NCI-H446 (cell line): ENCODE data around the gene CHST11.
A peak's percentile ranks its signal among the peaks of the same experiment; 100 is the strongest.

Experiments used
- DNase-seq, 2 experiments: peaks; one replicate each; lab custom pipeline; 2025; lab: John Stamatoyannopoulos, UW

The CHST11 gene

DNA sequence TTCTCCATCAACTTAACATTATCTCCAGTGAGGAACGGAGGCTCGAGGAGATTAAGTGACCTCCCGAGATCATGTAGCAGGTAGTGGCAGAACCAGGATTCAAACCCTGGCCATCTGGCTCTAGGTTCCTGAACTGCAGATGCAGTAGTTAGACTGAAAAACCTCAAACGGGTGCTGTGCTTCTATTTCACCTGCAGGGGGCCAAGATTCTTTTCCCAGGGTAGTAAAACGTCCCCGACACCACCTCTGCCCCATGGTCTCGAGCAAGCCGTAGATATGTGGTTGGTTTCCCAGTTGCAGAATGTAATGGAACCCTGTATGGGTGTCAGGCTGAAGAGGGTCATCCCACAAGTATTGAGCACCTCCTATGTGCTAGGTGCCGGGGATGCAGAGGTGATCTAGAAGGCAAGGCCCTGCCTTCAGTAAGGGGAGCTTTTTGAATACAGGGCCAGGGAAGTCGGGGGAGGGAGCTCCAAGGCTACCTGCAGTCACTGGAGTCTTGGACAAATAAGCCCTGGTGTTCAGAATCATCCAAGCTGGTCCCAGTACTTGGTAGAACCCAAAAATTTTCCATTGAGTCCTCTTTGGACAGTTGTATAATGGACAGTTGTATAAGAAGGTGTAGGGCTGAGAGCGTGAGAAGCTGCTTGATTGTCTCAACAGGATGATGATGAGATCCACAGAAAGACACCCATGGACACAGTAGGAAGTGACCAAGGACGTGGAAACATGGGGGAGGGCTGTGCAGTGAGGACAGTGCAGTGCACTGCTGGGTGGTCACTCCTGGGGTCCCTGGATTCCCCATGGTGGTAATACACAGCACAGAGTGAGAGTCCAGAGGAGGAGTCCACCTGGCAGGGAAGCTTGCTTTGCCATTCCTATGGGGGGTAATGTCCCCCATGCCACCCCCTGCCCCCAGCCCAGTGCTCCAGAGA, 197.2 kb downstream of the CHST11 start:
- DNase-seq: no peak

DNA sequence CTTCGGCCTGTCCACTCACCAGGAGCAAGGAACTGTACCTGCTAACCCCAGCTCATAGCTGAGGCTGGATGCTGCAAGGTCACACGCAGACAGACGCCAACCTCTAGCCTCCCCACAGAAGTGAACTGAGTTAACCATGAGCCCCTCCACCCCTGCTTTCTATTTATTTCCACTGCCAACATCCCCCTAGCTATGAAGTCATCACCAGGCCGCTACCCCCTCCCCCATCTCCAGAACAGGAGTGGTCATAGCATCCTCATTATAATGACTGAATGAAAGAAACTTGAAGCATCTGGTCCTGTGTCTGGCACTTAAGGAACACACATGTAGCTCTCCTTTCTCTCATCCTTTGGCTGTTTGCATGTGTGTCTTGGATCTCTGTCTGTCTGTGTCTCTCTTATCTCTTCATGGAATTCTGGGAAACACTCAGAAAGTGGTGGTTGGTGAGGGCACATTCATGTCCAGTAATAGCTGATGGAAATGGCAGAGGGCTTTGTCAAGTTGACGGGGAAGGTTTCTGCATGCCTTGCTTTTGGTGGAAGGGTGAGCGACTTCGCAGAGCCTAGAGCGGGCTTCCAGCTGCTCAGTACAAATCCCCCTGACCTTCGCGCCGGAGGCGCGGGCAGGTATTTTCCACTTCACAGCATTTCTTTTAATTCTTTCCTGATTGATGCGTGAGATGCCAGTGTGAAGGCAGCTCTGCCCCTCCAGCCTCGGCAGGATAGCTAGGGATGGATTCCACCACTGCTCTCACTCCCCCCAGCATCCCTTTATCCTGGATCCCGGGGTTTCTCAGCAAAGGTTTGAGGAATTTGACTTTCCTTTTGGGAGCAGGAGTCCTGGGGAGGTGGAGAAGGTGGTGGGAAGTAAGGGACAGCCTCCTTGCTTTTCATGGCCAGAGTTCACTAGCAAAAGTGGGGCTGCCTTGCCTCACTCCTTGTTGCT, 198.2 kb downstream of the CHST11 start:
- DNase-seq: no peak

DNA sequence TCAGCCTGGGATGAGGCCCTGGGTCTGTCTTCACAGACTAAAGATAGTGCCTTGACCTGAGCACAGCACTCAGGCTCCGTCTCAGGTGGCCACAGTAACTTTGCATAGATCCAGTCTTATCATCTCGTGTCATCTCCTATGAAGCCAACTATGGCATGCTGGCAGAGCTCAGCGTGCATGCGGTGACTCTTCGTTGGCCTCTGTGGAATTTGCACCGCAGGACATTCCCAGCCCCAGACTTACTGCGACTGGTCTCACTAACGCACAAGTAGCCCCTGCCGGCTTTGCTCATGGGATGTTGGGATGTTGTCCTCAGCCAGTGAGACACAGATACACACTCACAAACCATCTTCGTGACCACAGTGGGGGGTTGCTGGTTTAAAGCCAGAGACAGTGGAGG, 199.6 kb downstream of the CHST11 start:
- DNase-seq: no peak

DNA sequence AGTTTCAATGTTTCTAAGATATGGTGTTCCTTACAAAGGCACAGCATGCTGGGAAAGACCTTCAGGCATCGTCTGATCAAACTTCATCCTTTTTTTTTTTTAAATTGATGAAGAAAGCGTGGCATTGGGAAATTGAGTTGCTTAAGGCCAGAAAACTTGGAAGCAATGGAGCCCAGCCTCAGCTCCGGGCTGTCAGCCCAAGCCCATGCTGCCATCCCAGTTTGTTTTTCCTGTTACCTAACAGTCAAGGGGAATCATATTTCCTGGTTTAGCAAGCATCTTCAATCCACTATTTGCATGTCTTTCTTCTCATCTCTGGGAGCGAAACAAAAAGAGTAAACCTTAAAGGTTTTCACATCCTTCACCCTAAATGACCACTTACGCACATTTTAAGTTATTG, 200.2 kb downstream of the CHST11 start:
- peak in 1 of 2 experiments; percentile 44 for DNase-seq

DNA sequence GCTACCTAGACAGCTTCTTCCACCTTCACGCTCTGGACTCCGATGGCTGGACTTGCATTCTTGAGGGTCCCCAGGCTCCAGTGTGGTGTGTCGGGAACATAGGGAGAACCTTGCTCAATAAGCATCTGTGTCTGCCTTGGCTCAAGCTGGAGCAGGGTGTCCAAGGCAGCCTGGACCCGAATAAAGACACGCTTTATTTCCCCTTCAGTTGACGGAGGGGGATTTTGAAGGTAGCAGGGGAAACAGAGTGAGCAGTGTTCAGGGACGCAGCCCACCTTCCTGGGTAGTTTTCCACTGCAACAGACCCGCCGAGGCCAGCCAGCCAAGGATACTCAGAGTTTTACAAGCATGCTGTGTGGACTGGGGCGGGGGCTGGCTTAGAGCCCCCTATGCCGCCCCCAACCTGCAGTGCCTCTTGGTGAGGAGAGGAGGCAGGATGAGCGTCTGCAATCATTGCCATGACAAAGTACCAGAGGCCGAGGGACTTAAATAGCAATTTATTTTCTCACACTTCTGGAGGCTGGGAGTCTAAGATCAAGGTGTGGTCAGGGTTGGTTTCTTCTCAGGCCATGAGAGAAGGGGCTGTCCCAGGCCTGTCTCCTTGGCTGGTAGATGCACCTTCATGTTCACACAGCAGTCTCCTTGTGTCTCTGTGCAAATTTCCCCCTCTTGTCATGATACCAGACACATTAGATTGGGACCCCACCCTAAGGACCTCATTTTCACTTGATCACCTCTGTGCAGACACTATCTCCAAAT, 201.2 kb downstream of the CHST11 start:
- DNase-seq: no peak

DNA sequence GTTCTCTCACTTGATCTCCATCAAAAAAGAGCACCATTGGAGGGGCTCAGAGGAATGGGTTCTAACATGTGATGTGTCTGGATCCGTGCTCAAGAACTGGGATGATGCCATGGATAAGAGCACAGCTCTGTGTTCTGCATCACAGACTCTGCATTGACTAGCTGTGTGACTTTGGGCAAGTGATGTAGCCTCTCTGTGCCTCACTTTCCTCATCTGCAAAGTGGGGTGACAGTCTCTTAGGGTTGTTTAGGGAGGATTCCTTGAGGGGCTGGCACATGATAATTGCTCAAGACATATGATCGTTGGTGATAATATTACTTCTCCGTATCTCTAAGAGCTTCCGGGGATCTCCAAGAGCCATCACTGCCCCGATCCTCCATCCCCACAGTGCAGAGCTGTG, 202.3 kb downstream of the CHST11 start:
- no peak for DNase-seq

DNA sequence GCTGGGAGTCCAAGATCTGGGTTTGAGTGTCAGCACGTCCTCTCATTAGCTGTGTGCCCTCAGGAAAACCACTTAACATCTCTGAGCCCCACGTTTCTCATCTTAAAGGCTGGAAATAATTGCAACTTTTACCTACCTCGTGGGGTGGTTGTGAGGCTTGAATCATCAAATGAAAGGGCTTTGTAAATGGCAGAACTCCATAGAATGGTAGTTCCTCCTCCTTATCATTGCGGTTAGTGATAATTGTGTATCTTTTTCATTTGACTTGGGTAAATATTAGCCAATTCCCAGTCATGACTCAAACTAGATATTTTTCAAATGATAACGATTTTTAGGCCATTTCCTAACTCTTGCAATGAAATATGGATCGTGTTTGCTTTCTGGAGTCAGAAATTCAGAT, 205.5 kb downstream of the CHST11 start:
- DNase-seq: no peak

DNA sequence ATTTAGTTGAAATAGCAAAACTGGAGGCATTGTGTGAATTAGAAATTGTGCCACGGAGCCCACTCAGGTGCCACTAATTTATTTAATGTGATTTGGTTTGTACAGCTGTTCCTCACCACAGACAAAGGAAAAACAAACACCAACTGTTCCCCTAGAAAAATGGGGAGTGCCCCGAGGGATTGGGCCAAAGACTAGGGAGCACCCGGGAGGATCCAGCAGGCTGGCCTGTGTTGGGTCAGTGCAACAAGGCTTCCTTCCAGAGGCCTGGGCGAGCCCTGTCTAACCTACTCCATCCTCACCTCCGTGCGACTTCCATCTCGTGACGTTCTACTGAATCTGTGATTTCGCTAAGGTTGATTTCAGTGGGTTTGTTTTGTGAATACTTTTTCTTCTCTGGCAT, 206.2 kb downstream of the CHST11 start:
- DNase-seq: no peak

DNA sequence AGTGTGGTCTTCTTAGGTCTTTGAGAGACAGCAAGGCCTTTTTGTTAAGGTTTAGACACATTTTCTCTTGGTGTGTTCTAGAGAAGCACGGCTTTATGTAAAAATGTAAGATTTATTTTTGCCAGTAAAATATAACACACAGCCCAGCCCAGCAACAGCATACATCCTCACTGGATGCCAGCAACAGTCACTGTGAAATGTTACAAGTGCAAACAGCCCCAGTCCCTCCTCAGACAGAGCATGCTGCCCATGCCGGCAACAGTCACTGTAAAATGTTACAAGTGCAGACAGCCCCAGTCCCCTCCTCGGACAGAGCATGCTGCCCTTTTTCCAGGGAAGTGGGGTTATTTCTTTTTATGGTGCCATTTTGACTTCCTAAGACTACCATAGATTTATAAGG, 207.6 kb downstream of the CHST11 start:
- no peak for DNase-seq

DNA sequence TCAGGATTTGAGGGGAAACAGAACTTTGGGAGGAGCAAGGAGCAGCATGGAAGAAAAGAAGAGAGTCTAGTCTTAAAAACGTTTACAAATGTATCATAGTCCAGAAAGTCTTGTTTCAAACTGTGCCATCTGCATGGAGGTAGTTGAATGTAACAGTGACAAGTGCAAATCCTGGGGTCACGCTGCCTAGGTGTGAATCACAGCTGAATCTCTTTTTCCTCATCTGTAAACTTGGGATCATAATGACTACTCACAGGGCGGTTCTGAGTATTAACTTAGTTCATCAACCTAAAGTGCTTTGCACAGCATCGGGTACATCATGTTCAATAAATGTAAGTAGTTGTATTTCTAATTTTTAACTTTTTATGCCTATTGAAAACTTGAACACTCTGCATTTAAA, 208.5 kb downstream of the CHST11 start:
- DNase-seq: no peak

DNA sequence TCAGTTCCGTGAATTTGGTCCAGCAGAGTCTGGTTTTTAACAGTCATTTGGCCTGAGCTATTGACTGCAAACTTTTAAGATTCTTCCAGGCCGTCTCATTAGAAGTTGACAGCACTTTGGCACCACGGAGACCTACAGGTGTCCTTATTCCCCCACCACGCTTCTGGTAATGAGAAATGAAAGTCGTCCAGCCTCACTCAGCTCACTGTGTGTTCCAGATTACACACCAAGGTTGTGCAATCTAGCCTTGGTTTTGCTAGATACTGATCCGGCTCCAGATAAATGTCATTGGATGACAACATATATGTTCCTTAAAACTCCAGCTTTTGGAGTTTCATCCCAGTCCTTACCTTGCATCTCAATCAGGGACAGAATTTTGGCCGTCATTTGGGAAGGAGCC, 210.4 kb downstream of the CHST11 start:
- no peak for DNase-seq

DNA sequence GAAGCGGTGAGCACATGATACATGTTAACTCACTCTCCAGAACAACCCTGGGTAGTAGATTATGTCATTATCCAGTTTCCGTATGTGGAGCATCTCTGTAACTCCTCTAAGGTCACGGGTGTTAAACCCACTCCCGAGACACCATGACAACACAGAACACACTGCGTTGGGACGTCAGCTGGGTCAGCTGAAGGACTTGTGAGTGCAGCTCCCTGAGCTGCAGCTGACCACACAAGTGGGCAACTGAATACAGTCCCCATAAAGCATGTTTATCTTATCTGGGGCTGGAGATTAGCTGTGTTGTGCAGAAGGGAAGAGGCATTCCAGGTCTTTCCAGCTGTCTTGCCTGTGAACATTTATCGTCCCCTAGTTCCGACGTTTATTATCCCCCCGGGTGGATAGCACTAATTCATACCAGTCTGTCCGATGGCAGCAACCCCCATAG, 211.5 kb downstream of the CHST11 start:
- no peak for DNase-seq

DNA sequence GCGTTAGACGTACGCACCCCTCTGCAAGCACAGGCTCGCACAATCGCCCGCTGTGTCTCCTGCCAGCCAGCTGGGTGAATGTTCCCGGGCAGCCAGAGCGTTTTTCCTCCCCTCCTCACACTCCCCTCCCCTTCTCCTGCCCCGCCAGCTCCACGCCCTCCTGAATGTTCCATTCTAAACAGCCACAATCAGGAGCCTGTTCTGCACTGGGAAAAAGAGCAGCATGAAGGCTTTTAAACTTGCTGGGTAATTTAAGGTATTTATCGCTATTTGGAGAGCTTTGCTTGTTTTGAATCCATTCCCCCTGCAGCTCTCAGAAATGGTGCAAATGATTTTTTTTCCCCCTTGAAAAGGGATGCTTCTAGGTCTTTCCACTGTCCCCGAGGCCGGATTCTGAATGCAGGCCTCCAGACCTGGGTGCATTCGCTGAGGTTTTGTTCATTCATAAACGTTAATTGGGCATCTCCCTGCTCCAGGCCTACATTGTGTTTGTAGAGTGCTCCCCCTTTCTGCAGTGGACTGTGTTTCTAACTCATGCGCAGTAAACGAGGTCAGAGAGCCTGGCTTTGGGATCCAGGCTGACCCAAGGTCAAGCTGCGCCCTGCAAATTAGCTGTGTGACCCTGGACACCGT, 212.5 kb downstream of the CHST11 start:
- DNase-seq: peak; percentile 19 to 59

DNA sequence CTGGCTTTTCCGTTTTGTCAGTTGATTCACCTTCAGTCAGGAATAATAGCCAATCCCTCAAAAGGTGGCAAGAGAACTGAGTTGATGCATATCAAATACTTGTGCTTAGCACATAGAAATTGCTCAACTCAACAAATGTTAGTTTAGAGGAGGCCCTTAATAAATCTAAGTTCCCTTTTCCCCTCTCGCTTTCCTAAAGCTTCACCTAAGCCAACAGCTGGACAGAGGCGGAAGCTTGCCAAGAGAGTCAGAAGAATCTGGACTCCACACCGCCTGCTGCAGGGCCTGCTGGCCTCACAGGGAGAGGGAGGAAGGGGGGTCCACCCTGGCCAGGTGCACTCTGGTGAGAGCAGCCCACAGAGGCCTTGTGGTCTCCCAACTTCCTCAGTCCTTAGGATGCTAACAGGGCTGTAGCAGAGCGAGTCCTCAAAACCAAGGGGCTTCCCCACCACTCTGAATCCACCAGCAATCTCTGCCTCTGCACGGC, 213.1 kb downstream of the CHST11 start:
- DNase-seq: no peak

DNA sequence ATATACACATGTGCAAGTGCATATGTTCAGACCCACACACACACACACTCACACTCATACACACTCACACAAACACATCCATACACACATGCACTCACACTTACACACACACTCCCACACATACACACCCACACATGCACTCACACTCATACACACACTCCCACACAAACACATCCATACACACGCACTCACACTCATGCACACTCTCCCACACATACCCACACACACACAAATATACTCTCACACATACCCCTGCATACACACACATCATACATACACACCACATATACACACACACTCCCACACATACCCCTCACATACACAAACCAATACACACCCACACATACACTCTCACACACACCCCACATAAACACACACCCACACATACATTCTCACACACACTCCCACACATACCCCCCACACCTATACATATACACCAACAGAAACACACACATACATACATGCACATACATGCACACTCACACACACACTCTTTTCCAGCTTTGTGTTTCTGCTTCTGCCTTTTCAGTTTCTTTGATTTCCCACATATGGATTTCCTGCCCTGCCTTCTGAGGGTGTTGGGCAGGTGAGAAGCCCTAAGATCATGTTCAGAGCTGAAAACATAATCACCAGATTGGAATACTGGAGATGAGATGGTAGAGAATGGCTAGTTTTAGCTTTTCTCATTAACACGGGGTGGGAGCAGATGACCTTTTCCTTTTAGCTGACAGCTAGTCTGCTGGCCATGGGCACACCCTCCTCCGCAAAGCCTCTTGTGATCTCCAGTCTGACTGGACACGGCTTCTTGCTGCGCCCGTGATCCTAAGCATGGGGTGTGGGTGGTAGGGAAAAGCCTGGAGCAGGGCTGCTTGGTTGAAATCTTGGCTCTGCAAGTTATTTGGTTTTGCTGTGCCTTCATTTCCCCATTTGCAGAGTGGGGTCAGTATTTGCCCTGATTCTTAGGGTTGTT, 214.0 kb downstream of the CHST11 start:
- no peak for DNase-seq

DNA sequence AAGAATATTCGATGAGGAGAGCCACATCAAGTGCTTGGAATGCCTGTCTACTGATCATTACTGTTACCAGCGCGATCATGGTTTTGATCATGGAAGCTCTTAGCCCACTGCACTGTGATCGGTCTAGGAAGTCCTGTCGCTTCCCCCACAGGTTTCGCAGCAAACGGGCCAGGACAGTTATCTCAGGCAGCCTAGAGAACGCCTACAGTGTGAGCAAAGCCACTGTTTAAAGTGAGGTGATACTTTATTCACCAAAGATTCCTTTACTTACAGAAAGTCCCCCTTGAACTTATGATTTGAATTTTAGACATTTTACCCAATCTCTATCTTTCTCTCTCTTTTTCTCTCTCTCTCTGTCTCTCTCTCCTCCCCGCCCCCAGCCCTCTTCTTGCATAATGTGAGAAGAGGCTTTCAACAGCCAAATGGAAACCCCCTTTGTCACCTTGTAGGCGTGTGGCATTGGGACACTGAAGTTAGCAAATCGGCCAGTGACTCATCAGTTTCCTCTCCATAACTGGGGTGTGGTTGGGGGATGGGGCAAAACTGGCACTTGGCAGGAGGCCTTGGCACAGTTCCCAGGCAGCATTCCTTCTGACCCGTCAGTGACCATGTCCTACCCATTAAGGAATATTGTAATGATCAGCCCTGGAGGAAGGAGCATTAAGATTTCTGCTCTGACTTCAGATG, 214.8 kb downstream of the CHST11 start:
- peak in 1 of 2 experiments; percentile 30 for DNase-seq

DNA sequence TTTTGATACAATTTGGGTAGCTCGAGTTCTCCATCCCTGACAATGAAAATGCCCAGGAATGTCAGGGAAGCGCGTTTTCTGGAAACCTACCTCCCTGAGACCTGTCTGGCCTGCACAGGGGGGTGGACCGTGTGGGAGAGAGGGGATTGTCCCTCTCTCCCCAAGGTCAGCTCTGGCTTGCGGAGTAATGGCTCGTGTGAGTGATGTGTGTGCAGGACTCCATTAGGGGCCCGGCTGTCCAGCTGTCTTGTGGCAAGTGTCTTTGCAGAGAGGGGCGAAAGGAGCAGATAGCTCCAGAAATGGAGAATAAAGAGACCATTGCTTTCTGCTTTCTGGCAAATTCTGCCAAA, 215.3 kb downstream of the CHST11 start:
- DNase-seq: no peak

DNA sequence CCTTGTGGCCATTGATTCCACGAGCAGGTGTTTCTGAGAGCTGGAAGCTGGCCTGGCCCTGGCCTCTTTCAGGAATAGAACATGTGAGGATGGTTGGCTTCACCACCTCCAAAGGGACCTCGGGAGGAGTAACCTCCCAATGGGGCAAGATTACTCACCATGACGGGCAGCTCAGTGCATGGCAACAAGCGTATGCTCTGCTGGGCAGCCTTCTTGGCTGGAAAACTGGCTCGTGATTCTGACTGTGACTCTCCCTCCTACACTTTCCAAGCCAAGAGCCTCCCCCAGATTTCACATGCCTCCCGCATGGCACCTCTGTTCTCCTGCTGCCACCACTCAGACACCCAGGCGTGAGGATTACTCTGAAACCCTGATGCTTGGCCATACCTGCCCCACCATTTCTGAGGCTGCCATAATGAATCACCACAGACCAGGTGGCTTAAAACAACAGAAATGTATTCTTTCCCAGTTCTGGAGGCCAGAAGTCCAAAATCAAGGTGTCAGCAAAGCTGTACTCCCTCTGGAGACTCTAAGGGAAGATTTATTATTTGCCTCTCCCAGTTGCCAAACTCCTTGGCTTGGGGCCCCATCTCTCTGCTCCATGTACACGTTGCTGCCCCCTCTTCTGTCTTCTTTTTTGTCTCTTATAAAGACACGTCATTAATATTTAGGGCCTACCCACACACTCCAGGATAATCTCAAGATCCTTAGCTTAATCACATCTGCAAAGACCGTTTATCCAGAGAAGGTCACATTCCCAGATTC, 215.9 kb downstream of the CHST11 start:
- peak; percentile 50 to 87 for DNase-seq

DNA sequence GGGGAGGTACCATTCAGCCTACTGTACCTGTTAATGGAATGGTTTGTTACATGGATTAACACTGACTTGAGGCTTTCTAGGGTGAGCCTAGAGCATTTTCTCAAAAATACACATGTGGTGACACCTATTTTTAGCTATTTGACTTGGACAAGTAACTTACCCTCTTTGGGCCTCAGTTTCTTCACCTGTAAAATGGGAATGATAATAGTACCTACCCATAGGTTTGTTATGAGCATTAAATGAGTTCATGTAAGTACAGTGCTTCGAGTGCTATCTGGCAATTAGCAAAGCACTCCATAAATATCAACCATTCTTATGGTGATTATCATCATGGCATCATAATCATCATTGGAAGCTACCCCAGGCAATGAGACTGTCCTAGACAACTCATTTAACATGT, 216.5 kb downstream of the CHST11 start:
- DNase-seq: no peak
